Amniotic stem cell (primary cell): Measurements from ENCODE around the gene FAS.

Source experiments
- DNase-seq: peaks from one replicate; lab custom pipeline; 2025; lab: John Stamatoyannopoulos, UW

Gene FAS

DNA sequence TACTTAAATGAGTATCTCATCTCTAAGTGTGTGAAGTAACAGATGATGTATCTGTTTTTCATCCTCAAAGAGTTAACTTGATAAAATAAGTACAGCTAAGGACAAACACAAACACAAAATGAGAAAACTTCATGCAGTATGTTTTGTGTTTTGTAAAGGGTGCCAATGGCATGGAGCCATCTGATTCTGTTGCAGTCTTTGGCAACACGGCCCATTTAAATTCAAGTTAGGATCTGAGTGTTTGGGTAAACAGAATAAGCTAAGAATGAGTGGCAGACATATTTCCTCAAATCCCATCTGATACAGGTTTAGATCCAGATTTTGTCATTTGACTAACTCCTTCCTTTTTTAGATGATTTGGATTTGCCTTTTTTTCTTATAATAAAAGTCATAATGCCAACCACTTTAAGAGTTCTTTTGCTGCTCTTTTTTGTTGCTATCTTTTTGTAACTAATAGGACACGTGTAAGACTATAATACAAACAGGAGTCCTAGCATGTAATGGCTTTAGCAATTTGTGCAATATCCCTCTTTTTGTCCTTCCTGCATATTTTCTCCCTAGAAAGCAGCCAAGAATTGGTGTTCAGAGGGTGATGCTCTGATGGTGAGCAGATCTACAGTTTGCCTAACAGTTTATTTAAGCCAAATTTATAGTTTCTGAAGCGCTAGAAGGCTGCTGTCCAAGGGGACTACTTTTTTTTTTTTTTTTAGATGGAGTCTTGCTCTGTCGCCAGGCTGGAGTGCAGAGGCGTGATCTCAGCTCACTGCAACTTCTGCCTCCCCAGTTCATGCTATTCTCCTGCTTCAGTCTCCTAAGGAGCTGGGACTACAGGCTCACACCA is 19.2 kb upstream of the FAS start:
- DNase-seq = no peak

DNA sequence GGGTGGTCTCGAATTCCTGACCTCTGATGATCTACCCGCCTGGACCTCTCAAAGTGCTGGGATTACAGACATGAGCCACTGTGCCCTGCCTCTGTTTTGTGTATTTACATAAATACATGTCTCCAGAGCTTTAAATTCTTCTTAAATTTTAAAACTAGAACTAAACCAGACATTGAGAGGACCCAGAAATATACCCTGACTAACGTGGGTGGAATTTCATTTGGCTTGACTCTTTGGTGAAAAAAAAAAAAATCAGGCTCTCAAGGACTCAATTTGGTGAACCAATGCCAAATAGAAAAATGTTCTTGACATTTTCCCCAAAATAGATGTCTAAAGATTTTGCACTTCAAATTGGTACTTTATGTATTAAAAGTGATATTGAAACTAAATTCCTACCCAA is 16.6 kb upstream of the FAS start:
- DNase-seq = no peak

GRCh38 chr10:88974446-88975376 is 15.9 kb upstream of the FAS start:
- DNase-seq = no peak

DNA sequence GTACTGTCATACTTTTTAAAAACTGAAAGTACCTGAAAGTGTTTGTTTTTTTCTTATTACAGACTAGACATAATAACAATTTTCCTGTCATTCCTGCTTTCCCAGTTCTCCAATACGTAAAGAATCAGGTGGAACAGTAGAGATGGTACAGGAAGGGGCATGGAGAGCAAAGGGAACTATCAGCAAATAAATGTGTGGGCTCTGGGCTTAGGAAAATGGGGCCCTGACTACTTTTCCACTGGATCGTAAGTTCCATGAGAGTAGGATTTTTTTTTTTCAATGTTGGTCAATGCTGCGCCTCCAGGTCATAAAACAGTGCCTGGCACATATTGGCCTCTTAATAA is 15.2 kb upstream of the FAS start:
- DNase-seq = no peak

- DNase-seq = no peak
Measured at GRCh38 chr10:88978463-88978862, 12.1 kb upstream of the FAS start.

- DNase-seq = peak; percentile 63
Measured at GRCh38 chr10:88979153-88979562, 11.4 kb upstream of the FAS start.

- DNase-seq = no peak
Measured at GRCh38 chr10:88979603-88980002, 11.0 kb upstream of the FAS start.

GRCh38 chr10:88980247-88980646 is 10.4 kb upstream of the FAS start:
- DNase-seq = no peak

DNA sequence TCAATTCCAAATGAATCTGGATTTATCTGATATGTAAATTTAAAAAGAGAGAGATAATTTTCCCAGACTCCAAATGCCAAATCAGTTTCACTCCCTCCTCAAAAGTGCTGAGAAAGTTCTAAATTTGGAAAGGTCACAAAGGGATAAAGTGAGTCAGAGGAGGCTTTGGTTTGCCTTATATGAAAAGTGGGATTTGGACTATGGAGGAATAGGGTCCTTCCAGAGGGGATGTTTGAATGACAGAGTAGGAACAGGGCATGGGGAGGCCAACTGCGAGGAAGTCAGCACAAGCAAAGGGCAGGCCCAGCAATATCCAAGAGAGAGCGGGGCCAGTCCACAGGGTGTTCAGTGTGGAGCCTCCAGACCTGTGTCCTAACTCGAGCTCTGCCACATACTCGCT is 9.8 kb upstream of the FAS start:
- no peak for DNase-seq

- no peak for DNase-seq
Measured at GRCh38 chr10:88981435-88981834, 9.2 kb upstream of the FAS start.

- DNase-seq = no peak
Measured at GRCh38 chr10:88982366-88982765, 8.2 kb upstream of the FAS start.

GRCh38 chr10:88983206-88983605 is 7.4 kb upstream of the FAS start:
- no peak for DNase-seq

DNA sequence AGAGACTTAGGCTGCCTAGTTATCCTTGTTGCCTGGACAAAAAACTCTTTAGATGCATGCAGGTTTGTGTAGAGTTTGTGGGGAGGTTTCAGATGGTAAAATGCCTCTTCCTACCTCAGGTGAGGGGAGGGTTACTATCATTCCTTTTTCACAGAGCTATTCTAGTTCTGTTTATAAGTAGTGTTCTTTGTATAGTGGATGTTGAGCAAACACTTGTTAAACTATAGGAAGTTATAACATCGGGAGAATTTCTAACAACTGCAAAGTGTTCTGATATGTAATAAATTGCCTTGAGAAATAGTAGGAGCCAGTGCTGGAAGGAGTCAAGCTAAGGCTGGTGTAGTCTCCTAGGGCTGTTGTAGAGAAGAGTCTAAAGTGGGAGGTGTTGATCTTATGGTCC is 6.7 kb upstream of the FAS start:
- DNase-seq = no peak

DNA sequence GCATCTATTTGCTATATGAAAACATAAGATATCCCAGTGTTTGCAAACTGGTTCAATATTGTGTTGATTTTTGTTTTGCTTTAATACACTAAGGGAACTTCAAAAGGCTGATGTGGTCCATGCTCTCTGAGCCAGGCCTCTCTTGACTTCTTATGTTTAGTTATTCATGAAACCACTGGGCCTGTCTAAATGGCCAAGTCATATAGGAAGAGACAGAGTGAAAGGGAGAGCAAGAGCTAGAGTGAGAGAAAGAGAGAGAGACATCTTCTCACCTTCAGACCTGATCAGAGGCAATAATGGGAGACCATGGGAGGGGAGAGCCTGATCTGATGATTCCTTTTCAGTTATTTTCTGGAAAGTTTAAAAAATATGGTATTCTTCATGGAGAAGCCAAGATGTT is 6.1 kb upstream of the FAS start:
- DNase-seq = no peak

DNA sequence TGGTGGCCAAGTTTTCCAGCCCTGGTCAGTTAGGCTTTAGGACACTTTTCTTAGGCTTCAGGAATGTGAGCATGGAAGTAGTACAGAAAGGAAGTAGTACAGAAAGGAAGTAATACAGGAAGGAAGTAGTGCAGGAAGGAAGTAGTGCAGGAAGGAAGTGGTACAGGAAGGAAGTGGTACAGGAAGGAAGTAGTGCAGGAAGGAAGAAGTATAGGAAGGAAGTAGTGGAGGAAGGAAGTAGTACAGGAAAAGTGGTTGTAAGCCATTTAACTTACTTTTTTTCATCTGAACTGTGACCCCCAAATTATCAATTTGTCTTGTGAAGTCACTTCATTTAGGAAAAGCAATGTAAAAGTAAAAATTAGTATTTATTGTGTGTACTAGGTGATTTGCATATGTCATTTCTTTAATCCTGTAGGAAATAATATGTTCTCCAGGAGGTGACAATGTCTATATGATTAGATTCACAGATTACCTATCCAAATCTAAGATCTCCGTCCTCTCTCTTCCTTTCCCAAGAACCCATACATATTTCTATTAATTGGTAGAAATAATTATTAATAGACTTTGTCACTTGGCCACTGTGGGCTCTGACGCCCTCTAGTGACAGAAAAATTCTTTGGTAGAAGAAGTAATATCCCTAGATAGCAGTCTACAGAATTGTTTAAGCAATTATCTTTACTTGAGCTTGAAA is 3.9 kb upstream of the FAS start:
- DNase-seq = no peak

DNA sequence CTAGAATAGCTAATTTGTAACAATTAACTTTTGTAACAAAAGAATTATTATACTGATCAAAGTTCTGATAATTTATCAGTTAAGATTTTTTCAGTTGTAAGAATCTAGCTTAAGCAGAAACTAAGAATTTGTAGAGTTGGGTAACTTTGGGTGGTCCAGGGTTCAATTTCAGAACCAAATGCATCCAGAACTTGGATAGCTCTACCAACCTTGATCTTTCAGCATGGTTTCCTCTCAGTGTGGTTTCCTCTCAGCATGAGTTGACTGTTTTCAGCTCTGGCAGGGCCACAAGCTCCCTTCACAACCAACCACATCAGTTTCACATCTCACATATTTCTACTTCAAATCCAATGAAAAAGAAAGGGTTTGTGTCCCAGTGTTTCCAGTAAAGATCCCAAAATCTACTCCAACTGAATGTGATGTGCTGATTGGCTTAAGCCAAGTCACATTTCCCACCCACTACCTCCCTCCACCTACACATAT is 3.3 kb upstream of the FAS start:
- DNase-seq = no peak

- DNase-seq = no peak
Measured at GRCh38 chr10:88987840-88988239, 2.8 kb upstream of the FAS start.

DNA sequence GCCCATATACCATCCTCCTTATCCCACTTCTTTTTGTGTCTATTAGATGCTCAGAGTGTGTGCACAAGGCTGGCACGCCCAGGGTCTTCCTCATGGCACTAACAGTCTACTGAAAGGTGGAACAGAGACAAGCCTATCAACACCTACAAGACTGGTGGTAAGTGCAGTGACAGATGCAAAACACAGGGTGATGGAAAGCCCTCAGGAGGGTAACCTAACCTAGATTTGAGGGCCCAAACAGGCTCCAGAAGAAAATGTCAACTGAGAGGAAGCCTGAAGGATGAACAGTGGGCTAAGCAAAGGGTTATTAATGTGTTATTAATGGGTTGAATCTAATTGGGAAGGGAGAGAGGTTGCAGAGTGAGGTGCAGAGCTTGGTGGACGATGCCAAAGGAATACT is 1.2 kb upstream of the FAS start:
- no peak for DNase-seq

DNA sequence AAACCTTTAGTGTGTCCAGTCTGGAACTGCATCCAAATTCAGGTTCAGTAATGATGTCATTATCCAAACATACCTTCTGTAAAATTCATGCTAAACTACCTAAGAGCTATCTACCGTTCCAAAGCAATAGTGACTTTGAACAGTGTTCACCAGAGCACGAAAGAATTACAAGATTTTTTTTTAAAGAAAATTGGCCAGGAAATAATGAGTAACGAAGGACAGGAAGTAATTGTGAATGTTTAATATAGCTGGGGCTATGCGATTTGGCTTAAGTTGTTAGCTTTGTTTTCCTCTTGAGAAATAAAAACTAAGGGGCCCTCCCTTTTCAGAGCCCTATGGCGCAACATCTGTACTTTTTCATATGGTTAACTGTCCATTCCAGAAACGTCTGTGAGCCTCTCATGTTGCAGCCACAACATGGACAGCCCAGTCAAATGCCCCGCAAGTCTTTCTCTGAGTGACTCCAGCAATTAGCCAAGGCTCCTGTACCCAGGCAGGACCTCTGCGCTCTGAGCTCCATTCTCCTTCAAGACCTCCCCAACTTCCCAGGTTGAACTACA is 694 bp upstream of the FAS start:
- DNase-seq = peak; percentile 59

GRCh38 chr10:88991161-88991898 is 732 bp downstream of the FAS start:
- no peak for DNase-seq

GRCh38 chr10:88991899-88992320 is 1.3 kb downstream of the FAS start:
- no peak for DNase-seq
